GM10266 (cell line): ENCODE data around the gene AKT2.
A peak's percentile ranks its signal among the peaks of the same experiment; 100 is the strongest.

Source experiments
- DNase-seq: peaks from one replicate; pipeline ENCODE4 v3.0.0; 2012; ENCODE audit errors: extremely low spot score
- TF ChIP-seq, protein P1 (sequence below): IDR thresholded peaks from 2 replicates; pipeline ENCODE4 v1.5.1; 2012; ENCODE audit warnings: mild to moderate bottlenecking, low read depth; ENCODE audit not compliant: control insufficient read depth, insufficient read depth; ENCODE audit errors: missing control alignments

Gene AKT2

DNA sequence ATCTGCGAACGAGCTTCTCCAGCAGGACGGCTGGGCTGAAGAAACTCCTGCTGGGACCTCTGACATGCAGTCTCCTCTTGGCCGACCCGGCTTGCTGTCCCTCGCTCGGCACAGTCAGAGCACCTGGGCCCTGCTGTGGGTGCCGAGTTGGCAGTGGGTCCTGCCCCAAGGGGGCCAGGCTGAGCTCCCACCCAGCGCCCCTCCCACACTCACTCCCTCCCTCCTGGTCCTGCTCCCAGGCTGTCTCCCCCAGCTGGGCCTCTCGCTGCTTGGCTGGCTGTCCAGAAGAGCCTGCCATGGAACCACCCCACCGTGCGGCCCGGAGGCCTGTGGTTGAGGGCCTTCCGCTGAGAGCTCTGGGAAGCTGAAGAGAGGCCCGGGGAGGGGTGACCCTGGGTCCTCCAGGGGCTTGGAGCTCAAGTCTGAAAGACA, 6.0 kb downstream of the AKT2 start:
- DNase-seq: no peak
- TF ChIP-seq, protein P1, sequence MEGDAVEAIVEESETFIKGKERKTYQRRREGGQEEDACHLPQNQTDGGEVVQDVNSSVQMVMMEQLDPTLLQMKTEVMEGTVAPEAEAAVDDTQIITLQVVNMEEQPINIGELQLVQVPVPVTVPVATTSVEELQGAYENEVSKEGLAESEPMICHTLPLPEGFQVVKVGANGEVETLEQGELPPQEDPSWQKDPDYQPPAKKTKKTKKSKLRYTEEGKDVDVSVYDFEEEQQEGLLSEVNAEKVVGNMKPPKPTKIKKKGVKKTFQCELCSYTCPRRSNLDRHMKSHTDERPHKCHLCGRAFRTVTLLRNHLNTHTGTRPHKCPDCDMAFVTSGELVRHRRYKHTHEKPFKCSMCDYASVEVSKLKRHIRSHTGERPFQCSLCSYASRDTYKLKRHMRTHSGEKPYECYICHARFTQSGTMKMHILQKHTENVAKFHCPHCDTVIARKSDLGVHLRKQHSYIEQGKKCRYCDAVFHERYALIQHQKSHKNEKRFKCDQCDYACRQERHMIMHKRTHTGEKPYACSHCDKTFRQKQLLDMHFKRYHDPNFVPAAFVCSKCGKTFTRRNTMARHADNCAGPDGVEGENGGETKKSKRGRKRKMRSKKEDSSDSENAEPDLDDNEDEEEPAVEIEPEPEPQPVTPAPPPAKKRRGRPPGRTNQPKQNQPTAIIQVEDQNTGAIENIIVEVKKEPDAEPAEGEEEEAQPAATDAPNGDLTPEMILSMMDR: no peak

DNA sequence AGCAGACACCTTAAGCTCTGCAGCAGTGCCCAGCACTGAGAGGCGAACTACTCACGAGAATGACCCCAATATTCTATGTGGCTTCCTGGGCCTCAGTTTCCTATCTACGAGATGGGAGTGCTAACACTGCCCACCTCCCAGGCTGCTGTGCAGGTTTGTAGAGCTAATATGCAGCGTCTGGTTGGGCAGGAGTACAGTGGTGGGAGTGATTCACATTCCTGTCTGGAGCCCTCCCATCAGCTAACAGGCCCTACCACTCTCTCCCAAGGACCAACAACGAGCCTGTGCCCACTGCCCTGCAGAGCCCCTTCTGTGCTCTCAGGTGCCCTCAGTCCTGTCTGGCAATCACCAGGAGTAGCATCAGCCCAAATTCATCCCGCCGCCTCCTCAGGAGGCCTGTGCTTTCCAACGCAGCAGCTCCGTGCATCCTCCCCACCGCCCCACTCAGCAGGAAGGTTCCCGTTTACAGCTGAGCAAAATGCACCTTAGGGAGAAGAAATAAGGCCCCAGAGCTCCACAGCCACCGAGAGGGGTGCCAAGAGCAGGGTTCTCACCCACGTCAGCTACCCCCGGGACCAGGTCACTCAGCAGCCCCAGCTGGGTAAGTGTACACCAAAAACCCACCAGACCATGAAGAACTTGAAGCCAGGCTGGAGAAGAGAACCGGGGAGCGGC, 6.6 kb downstream of the AKT2 start:
- no peak for DNase-seq
- TF ChIP-seq, protein P1: no peak

DNA sequence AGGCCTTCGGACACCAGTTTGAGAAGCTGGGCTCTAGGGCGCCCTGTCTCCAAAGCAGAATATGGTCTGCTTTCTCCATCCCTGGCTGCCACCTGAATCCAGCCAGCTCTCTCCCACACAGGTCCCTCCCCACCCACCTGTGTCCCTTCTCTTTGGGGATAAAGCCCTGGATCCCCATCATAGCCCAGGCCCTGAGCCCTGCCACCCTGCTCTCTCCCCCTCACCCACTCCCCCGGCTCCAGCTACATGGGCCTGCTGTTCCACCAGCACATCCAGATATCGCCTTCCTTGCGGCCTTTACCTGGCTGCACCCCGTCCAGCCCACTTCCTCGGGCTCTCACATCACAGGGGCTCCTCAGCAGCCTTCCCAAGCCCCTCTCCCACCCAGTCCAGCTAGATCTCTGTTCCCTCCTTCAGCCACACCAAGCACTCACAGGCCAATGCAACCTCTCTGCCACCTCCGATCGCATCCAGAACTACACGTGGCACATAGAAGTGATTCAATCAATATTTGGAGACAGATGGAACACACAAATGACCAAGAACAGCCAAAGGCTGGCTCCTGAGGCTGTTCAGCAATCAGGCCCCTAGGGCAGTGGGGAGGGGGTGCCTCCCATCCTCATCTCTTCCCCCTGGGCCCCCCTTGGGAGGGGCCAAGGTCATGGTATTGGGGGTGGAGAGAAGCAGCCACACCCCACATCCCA, 7.6 kb downstream of the AKT2 start:
- DNase-seq: no peak

DNA sequence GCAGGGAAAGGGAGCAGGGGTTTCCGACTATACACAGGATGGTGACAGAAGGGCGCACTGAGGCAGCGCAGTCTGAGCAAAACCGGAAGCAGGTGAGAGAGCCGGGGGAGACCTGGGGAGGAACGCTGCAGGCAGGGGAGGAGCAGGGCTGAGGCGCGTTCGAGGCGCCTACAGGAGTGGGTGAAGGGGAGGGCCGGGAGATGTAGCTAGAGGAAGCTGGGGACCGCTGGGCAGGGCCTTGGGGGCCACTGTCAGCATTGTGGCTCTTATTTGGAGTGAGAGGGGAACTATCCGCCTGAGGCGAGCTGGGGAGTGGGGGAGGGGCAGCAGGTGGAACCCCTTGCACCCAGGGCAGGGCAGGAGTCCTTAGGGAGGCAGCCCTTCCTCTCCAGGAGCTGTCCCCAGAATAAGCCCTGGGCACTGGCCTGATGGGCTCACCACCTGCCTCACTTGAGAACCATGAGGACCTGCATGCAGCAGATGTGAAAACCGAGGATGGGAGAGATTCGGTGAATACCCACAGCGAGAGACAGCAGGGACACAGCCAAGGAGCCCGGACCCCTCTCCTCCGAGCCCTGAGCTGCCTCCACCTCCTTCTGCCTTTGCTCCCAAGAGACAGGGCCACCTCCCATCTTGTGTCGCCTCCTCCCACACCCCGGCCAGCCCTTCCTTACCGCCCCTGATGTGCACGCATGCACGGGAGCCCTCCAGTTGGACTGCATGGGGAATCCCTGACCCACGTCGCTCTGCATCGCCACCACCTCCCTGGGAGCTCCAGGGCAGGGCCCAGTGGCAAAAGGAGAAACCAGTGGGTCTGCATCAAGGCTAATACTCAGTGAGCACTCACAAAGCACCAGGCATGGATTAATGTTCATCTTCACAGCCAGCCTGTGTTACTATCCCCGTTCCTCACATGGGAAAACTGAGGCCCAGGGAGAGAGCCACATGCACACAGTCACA, 10.3 kb downstream of the AKT2 start:
- TF ChIP-seq, protein P1: no peak
- DNase-seq: peak; percentile 58

More for the DNA sequence above, 7.6 kb downstream of the AKT2 start:
- TF ChIP-seq, protein P1: no peak

DNA sequence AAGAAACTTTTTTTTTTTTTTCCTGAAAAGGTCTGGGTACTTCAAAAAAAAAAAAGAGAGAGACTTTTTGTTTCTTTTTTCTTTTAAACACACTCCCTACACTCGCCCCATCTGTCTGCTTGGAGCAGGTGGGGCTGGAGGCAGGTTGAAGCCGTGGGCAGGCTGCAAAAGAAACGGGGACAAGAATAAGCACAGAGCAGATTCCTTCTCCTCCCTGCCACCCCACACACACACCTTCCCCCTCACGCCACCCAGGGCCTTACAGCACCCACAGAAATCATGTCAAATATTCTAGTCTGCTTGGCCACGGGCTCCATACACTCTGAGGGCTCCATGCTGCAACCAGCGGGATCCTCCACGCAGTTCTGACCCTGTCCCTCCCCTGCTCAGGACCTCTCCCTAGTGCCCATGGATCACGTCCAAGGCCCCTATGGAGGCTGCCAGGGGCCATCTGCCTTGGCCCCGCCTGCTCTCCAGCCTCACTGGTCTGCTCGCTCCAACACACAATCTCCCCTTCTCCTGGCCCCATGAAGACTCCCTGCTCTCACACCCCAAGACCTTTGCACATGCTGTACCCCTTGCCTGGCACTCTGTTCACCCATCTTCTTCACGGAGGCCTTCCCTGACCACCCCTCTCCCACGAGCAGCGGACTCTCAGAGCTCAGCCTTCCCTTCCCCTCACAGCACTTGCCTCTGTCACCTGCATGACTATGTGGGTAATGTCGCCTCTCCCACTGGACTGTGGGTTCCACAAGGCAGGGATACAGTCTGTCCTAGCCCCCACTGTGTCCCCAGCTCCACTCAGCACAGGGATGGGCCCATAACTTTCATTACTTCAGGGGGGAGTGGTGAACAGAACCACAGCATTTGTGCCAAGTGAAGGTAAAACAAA, 11.4 kb downstream of the AKT2 start:
- TF ChIP-seq, protein P1: no peak
- DNase-seq: no peak

DNA sequence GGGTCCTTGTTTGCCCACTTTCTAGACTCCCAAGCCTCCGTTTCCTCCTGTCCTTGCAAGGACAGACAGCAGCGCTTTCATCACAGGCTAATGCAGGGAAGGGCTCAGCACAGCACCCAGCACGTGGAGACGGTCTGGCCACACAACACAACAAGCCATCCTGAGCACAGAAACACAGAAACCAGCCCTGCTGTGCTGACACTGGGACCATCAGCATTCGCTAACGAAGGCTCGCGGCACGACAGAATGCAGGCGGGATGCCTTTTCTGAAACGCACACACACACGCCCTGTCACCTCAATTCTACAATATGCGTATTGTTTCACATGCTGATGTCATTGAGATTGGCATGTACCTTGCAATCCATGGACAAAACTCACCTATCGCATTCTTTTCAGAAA, 12.9 kb downstream of the AKT2 start:
- TF ChIP-seq, protein P1: no peak

More for the DNA sequence above, 12.9 kb downstream of the AKT2 start:
- no peak for DNase-seq
